K562 (cell line): ENCODE results near the gene PTH2. TPM values are rescaled to one million over a fixed set of nuclear protein-coding genes. Genes with fewer than 3 reads are reported as not detected.
A peak's percentile ranks its signal among the peaks of the same experiment; 100 is the strongest.

ENCODE experiments used
- CEBPG ChIP-seq, 3 experiments: fragments of 200-800 bp in 1 of 3; sonication (Bioruptor generic) in 1 of 3; sonication (generic) in 1 of 3; formaldehyde crosslinking in 1 of 3; IDR thresholded peaks in 2 of 3; conservative IDR thresholded peaks in 1 of 3; 2 replicates each; pipeline versions ENCODE4 v1.6.1 to v1.8.0; 2016 to 2022; ENCODE audit warnings: missing compliant biosample characterization in 2 of 3, missing genetic modification characterization in 2 of 3, mild to moderate bottlenecking in 1 of 3, missing genetic modification reagents in 1 of 3
- CREM ChIP-seq: IDR thresholded peaks from 2 replicates; pipeline ENCODE4 v1.6.1; 2014; ENCODE audit warnings: antibody characterized with exemption, low read depth
- ETV5 ChIP-seq: sonication (generic); formaldehyde crosslinking; IDR thresholded peaks from 2 replicates; pipeline ENCODE4 v1.4.0; 2020; ENCODE audit warnings: low read depth, mild to moderate bottlenecking, missing genetic modification reagents
- FOXK2 ChIP-seq, 2 experiments: fragments of 450-650 bp; IDR thresholded peaks in 1 of 2; conservative IDR thresholded peaks in 1 of 2; 2 replicates each; pipeline ENCODE4 v1.6.1; 2016; ENCODE audit warnings: low read depth in 2 of 2, mild to moderate bottlenecking in 1 of 2
- HNRNPL ChIP-seq: fragments of 200-400 bp; formaldehyde crosslinking; IDR thresholded peaks from 2 replicates; pipeline ENCODE4 v1.6.1; 2017; ENCODE audit warnings: low read depth, mild to moderate bottlenecking, low read length
- MYC ChIP-seq, 2 experiments: fragments of 250-450 bp in 1 of 2; sonication (Bioruptor Pico) in 1 of 2; IDR thresholded peaks; 2 replicates each; pipeline versions ENCODE4 v1.5.1 to v1.6.1; 2012 to 2021; ENCODE audit warnings: low read depth in 2 of 2, borderline replicate concordance in 1 of 2, improper control_type of control experiment in 1 of 2, low read length in 1 of 2, mild to moderate bottlenecking in 1 of 2, moderate library complexity in 1 of 2
- NBN ChIP-seq: fragments of 450-650 bp; IDR thresholded peaks from 2 replicates; pipeline ENCODE4 v1.6.1; 2016; ENCODE audit warnings: low read depth, mild to moderate bottlenecking
- RBM25 ChIP-seq: fragments of 200-400 bp; formaldehyde crosslinking; IDR thresholded peaks from 2 replicates; pipeline ENCODE4 v1.6.1; 2018; ENCODE audit warnings: low read length, low read depth, moderate library complexity; ENCODE audit not compliant: severe bottlenecking
- RBM39 ChIP-seq: fragments of 200-400 bp; formaldehyde crosslinking; optimal IDR thresholded peaks from 2 replicates; pipeline ENCODE3; 2018; ENCODE audit warnings: low read depth, low read length
- SMAD3 ChIP-seq: fragments of 450-650 bp; formaldehyde crosslinking; conservative IDR thresholded peaks from 2 replicates; pipeline ENCODE4 v1.4.0; 2020; ENCODE audit warnings: mild to moderate bottlenecking
- TEAD1 ChIP-seq, 2 experiments: fragments of 450-650 bp in 1 of 2; sonication (generic) in 1 of 2; formaldehyde crosslinking; IDR thresholded peaks; 2 replicates each; pipeline versions ENCODE4 v1.4.0 to v1.8.0; 2020 to 2022; ENCODE audit warnings: mild to moderate bottlenecking in 2 of 2, missing genetic modification reagents in 1 of 2
- USF1 ChIP-seq: sonication (generic); formaldehyde crosslinking; IDR thresholded peaks from 2 replicates; pipeline ENCODE4 v1.9.0; 2022; ENCODE audit warnings: mild to moderate bottlenecking, missing genetic modification reagents
- ZFP36 ChIP-seq: fragments of 150-350 bp; IDR thresholded peaks from 2 replicates; pipeline ENCODE4 v1.6.1; 2018; ENCODE audit warnings: low read length, low read depth; ENCODE audit not compliant: partially characterized antibody
- ZNF197 ChIP-seq: fragments of 200-800 bp; sonication (Bioruptor generic); IDR thresholded peaks from 2 replicates; pipeline ENCODE4 v1.6.1; 2016; ENCODE audit warnings: low read depth, missing genetic modification characterization, missing compliant biosample characterization
- ZNF324 ChIP-seq: fragments of 250-450 bp; sonication (Bioruptor Pico); IDR thresholded peaks from 2 replicates; pipeline ENCODE4 v1.4.0; 2020; ENCODE audit warnings: mild to moderate bottlenecking
- polyA plus RNA-seq, 8 experiments: library from polyadenylated mRNA; depleted of rRNA in 4 of 8; stranded (reverse) in 5 of 8; unstranded in 3 of 8; fragments of >200 nt; fragmentation: Nextera tagmentation in 2 of 8; fragmentation: Illumina TruSeq in 1 of 8; extraction: Ambion mirVana in 2 of 8; extraction: Trizol in 1 of 8; gene quantifications; 2 replicates each; pipeline versions ENCODE4 v1.2.1 to v1.2.3, GENCODE V29; 2011 to 2014; ENCODE audit warnings: inconsistent platforms in 1 of 8, missing spikeins in 1 of 8
- total RNA-seq, 7 experiments: library from RNA; depleted of rRNA in 6 of 7; stranded (reverse); fragments of >200 nt in 6 of 7; fragmentation: Illumina TruSeq in 2 of 7; extraction: Trizol in 2 of 7; gene quantifications; 2 replicates each; pipeline versions ENCODE4 v1.2.1 to v1.2.3, GENCODE V29; 2011 to 2021; ENCODE audit warnings: low replicate concordance in 1 of 7
- TF ChIP-seq, protein P1 (sequence below): fragments of 450-650 bp; formaldehyde crosslinking; IDR thresholded peaks from 2 replicates; pipeline ENCODE4 v1.4.0; 2020; ENCODE audit warnings: mild to moderate bottlenecking, moderate library complexity
- TF ChIP-seq, protein P2 (sequence below): fragments of 450-650 bp; IDR thresholded peaks from 2 replicates; pipeline ENCODE4 v1.6.1; 2016; ENCODE audit warnings: antibody characterized with exemption
- TF ChIP-seq, protein P3 (sequence below): fragments of 250-450 bp; sonication (Bioruptor Pico); IDR thresholded peaks from 2 replicates; pipeline ENCODE4 v1.5.0; 2020; ENCODE audit warnings: mild to moderate bottlenecking
- TF ChIP-seq, protein P4 (sequence below), 2 experiments: fragments of 450-650 bp; IDR thresholded peaks; 2 replicates each; pipeline ENCODE4 v1.6.1; 2016

The PTH2 gene
- total and polyA plus RNA-seq, 9 of the 15 experiments (the other 6 are each of a cell fraction or from before 2014, with no cell fraction given), result 1.3 TPM; not detected in 8

DNA sequence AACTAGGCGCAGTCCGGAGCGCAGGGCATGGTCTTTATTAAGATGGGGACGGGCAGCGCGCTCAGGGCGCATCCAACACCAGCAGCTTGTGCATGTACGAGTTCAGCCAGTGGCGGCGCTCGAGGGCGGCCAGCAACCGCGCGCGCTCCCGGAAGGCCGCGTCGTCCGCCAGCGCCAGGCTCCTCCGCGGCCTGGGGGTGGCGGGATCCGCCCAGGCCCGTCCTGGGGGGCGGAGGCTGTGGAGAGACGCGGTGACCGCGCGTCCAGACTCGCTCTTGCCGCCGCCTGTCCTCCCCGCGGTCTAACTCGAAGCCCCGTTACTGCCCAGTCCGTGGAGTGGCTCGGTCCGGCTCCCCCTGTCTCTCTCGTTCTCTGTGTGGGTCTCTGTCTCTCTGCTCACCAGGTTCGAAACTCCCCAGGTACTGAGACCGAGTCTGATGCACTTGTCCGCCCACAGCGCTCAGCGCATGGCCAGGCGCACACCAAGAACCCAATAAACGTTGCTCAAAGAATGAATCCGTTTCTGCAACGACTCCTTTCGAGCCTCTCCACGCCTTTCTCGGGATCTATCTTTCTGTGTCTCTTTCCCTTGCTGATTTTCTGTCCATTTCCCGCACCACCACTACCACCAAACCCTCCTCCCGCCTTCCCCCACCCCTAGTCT is 702 bp downstream of the PTH2 start (continued):
- TF ChIP-seq, protein P1, sequence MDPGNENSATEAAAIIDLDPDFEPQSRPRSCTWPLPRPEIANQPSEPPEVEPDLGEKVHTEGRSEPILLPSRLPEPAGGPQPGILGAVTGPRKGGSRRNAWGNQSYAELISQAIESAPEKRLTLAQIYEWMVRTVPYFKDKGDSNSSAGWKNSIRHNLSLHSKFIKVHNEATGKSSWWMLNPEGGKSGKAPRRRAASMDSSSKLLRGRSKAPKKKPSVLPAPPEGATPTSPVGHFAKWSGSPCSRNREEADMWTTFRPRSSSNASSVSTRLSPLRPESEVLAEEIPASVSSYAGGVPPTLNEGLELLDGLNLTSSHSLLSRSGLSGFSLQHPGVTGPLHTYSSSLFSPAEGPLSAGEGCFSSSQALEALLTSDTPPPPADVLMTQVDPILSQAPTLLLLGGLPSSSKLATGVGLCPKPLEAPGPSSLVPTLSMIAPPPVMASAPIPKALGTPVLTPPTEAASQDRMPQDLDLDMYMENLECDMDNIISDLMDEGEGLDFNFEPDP (CRISPR knock-in tag), result no peak
- TF ChIP-seq USF1 (CRISPR knock-in tag), result peak; percentile 19; the same call in 1 of the 2 replicates
- peak; percentile 23 for TF ChIP-seq RBM25
- no peak for TF ChIP-seq SMAD3 (CRISPR knock-in tag)
- TF ChIP-seq CREM, result peak; percentile 85
- TF ChIP-seq, protein P2, sequence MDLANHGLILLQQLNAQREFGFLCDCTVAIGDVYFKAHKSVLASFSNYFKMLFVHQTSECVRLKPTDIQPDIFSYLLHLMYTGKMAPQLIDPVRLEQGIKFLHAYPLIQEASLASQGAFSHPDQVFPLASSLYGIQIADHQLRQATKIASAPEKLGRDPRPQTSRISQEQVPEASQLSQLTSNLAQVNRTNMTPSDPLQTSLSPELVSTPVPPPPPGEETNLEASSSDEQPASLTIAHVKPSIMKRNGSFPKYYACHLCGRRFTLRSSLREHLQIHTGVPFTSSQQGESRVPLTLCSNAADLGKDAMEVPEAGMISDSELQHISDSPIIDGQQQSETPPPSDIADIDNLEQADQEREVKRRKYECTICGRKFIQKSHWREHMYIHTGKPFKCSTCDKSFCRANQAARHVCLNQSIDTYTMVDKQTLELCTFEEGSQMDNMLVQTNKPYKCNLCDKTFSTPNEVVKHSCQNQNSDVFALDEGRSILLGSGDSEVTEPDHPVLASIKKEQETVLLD, result peak; percentile 51; the same call in 1 of the 2 replicates
- peak; percentile 71 for TF ChIP-seq MYC (IDR thresholded peaks at IDR 0.05; ENCODE audit: low read depth, low read length)
- TF ChIP-seq MYC (CRISPR knock-in tag; IDR thresholded peaks at IDR 0.05; ENCODE audit: borderline replicate concordance, low read depth), result no peak
- TF ChIP-seq, protein P3, sequence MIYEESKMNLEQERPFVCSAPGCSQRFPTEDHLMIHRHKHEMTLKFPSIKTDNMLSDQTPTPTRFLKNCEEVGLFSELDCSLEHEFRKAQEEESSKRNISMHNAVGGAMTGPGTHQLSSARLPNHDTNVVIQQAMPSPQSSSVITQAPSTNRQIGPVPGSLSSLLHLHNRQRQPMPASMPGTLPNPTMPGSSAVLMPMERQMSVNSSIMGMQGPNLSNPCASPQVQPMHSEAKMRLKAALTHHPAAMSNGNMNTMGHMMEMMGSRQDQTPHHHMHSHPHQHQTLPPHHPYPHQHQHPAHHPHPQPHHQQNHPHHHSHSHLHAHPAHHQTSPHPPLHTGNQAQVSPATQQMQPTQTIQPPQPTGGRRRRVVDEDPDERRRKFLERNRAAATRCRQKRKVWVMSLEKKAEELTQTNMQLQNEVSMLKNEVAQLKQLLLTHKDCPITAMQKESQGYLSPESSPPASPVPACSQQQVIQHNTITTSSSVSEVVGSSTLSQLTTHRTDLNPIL (CRISPR knock-in tag), result no peak
- TF ChIP-seq HNRNPL, result no peak
- TF ChIP-seq ZNF197 (CRISPR knock-in tag), result no peak
- TF ChIP-seq NBN, result peak; percentile 65; the same call in 1 of the 2 replicates
- TF ChIP-seq CEBPG (CRISPR knock-in tag; IDR thresholded peaks at IDR 0.05), result peak; percentile 21; the same call in 1 of the 2 replicates
- TF ChIP-seq CEBPG (tag; conservative IDR thresholded peaks at IDR 0.05 in 1 of 2, IDR thresholded peaks at IDR 0.05 in 1 of 2), result no peak
- peak in 1 of 2 experiments; percentile 83; a peak in 2 of 4 replicates for TF ChIP-seq TEAD1 (CRISPR knock-in tag; IDR thresholded peaks at IDR 0.05)
- TF ChIP-seq, protein P4, sequence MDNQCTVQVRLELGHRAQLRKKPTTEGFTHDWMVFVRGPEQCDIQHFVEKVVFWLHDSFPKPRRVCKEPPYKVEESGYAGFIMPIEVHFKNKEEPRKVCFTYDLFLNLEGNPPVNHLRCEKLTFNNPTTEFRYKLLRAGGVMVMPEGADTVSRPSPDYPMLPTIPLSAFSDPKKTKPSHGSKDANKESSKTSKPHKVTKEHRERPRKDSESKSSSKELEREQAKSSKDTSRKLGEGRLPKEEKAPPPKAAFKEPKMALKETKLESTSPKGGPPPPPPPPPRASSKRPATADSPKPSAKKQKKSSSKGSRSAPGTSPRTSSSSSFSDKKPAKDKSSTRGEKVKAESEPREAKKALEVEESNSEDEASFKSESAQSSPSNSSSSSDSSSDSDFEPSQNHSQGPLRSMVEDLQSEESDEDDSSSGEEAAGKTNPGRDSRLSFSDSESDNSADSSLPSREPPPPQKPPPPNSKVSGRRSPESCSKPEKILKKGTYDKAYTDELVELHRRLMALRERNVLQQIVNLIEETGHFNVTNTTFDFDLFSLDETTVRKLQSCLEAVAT (IDR thresholded peaks at IDR 0.05), result 0 out of 4 replicates have a peak, but pooled peaks of 1 of the 2 experiments have one; percentile 65
- TF ChIP-seq FOXK2 (conservative IDR thresholded peaks at IDR 0.05 in 1 of 2, IDR thresholded peaks at IDR 0.05 in 1 of 2; ENCODE audit: low read depth in 2 of 2), result no peak
- peak; percentile 7 for TF ChIP-seq ZFP36
- peak; percentile 57; the same call in 1 of the 2 replicates for TF ChIP-seq ETV5
- TF ChIP-seq RBM39, result no peak
- no peak for TF ChIP-seq ZNF324 (CRISPR knock-in tag)
